ENCODE measurements around the gene CABP1.
"Not testable (repeated sequence)": the region's sequence is repeated elsewhere in the genome, so short reads cannot be mapped to it uniquely, and the experiment has no call there.

GRCh38 chr12:120611534-120611933 is 28.9 kb upstream of the CABP1 start:
- not testable (repeated sequence) for TF ChIP-seq NANOG (IDR thresholded peaks at IDR 0.05; ENCODE audit: borderline replicate concordance); ETS1 (IDR thresholded peaks at IDR 0.05); CTCF (conservative IDR thresholded peaks at IDR 0.05; ENCODE audit: low read depth in 2 of 2); POLR2AphosphoS5 (IDR thresholded peaks at IDR 0.05; ENCODE audit: low read depth); CREB1 (CRISPR knock-in tag; IDR thresholded peaks at IDR 0.05; ENCODE audit: low read depth); EZH2phosphoT487 (IDR thresholded peaks at IDR 0.05; ENCODE audit: unreplicated experiment); EZH2 (IDR thresholded peaks at IDR 0.05; ENCODE audit: low read depth, unreplicated experiment); REST (IDR thresholded peaks at IDR 0.05; ENCODE audit: unreplicated experiment); JUNB (IDR thresholded peaks at IDR 0.05; ENCODE audit: unreplicated experiment); ZNF114 (CRISPR knock-in tag; IDR thresholded peaks at IDR 0.05); STAT1 (IDR thresholded peaks at IDR 0.05; ENCODE audit: unreplicated experiment); ZNF462 (CRISPR knock-in tag; IDR thresholded peaks at IDR 0.05); ZNF331 (CRISPR knock-in tag; IDR thresholded peaks at IDR 0.05; ENCODE audit: low read depth)

Data from GM23338 (cell line).